HG03460 (cell line): ENCODE measurements around the gene FNIP1.
"Not testable (repeated sequence)": the region's sequence is repeated elsewhere in the genome, so short reads cannot be mapped to it uniquely, and the experiment has no call there.

ENCODE experiments used
- ATAC-seq: cut with Tn5 transposase; IDR thresholded peaks from one replicate; pipeline ENCODE4 v1.9.1; 2021; ENCODE audit not compliant: unreplicated experiment

Gene FNIP1

DNA sequence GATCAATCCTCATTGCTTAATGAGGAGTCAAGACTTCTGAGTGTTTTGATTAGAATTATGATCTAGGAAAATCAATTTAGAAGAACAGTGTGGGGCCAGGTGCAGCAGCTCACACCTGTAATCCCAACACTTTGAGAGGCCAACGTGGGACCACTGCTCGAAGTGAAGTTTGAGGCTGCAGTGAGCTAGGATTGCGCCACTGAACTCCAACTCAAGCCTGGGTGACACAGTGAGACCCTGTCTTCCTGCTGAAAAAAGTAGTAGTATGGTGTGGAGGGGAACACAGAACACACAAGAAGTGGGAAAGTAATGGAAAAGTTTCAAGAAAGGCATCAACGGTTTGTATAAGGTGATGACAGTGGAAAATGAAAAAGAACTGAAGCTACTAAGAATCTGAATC is 9.1 kb downstream of the FNIP1 start:
- no peak for ATAC-seq

DNA sequence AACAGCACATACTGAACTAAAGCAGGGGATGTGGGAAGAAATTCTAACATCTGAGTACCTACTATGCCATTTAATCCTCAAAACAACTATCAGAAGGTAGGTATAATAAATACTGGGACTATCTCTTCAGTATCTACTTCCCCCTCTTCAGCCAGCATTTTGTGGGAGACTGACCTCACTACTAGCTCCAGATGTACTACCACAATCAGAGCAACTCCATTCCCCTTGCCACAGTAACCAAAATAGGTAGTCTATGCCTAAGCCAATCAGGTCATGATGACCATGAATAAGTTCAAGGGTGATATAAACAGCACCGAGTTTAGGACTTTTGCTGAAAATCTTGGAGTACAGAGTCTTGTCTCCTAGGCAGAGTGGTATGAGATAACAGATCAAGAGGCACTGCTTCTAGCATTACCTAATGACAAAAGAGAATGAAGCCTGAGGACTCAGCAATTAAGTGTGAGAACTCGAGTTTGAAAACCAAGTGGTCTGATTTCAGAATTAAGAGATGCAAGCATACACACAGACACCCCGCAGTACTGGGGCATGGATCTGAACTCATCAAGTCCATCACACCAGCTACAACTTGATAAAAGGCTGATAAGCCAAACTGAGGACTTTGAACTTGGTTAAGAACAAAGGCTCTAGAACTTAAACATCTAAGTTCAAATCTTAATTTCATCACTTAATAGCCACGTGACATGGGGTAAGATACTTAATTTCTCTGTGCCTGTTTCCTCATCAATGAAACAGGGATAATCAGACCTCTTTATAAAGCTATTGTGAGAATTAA is 9.7 kb downstream of the FNIP1 start:
- no peak for ATAC-seq

DNA sequence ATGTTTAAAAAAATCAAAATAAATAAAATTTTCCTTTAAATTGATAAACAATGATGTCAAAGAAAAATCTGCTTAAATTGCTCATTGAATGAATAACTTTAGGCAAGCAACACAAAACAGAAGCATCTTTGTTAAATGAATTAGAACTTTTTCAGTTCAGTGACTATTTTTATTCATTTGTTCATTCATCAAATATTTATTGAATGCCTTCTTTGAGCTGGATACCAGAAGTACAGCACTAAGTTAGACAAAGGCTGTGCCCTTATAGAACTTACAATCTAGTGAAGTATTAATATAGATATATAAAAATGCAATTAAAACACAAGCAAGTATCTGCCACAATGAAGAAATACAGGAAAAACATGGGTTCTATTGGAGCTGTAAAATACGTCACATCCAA is 10.8 kb downstream of the FNIP1 start:
- no peak for ATAC-seq

DNA sequence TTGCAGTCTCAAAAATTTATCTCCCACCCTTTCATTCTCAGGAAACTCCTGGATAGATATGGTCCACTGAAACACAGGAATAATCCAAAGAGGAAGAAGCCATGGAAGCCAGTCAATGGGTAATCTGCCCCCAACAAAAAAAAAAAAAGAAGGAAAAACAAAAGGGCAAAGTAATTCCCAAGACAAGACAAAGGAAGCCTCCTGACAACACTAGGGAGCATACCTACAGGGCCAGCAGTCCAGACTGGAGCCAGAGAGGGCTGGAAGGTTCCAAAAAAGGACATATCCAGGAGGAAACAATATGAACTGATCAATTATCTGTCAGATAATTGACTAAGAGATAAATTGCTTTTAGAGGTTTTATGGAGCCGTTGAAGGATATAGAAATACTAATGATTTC is 12.9 kb downstream of the FNIP1 start:
- ATAC-seq = no peak

DNA sequence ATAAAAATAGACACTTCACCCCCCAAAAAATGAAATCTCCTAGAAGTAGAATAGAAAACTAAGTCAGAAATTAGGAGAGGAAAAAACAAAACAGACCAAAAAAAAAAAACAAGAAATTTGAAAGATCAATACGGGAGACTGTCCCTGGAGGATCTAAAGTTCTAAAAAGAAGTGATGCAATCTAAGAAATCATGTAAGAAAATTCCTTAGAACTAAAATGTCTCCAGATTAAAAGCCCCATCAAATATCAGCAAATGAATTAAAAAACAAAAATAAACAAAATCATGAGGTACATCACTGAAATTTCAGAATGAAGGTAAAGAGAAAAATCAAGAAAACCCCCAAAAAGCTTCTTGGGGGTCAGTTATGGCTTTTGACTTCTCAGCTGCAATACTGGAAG is 13.5 kb downstream of the FNIP1 start:
- ATAC-seq = no peak

DNA sequence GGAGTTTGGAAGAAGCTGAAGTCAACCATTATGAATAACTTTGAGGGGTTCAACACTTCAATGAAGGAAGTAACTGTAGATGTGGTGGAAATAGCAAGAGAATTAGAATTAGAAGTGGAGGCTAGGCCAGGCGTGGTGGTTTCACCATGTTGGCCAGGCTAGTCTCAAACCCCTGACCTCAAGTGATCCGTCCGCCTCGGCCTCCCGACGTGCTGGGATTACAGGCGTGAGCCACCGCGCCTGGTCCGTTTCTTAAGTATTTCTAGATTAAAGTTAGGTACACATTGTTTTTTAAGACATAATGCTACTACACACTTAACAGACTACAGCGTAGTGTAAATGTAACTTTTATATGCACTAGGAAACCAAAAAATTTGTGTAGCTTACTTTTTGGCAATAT is 14.1 kb downstream of the FNIP1 start:
- ATAC-seq = no peak

DNA sequence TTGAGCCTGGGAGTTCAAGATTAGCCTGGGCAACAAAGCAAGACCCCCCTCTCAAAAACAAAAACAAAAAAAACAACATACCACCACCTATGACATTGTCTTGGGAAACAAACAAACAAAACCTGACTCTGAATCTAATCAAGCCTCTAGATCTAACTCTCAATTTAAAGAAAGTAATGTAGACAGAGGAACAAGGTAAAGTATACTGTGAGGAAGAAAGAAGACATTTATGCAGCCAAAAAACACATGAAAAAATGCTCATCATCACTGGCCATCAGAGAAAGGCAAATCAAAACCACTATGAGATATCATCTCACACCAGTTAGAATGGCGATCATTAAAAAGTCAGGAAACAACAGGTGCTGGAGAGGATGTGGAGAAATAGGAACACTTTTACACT is 18.7 kb downstream of the FNIP1 start:
- ATAC-seq = not testable (repeated sequence)

DNA sequence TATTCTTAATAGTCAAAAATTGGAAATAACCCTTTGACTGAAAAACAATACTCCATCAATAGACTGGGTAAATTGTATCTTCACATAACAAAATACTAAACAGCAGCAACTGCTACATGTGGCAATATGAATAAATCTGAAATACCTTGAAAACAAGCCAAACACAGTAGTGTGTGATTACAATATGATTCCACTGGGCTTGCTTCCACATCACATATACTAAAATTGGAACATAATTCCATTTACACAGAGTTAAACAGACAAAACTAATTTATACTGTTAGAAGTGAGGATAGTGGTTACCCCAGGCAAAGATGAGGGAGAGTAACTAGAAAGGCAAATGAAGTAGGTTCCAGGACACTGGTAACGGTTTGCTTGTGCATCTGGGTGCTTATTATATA is 20.4 kb downstream of the FNIP1 start:
- ATAC-seq = no peak

DNA sequence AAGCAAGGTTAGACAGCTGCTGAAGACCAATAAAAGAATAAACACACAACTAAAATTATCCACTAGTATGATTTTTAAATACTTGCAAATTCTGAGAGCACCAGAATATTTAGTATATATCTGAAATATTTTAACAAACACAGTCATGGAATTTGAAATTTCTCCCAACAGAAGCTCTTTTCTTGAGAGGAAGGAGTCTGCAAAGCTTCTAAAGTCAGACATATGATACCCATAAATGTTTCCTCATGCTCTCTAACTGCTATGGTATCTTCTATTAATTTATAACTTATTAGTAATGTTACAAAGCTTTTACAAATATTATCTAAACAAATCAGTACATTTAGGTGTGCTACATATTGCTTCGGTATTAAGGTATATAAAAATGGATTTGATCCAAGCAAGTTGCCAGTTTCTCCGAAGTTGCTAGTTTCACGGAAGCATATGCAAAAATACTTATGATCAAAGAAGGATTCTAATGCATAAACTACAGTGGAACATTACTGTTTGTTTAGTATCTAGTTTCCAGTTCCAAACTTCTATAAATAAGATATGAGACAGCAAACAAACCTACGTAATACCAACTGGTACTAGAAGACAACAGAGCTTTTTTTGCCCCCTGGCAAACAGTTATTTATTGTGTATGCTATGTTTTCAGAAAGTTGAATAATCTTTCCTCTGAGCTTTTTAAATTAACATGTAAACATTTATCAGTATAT is 22.0 kb downstream of the FNIP1 start:
- ATAC-seq = no peak

DNA sequence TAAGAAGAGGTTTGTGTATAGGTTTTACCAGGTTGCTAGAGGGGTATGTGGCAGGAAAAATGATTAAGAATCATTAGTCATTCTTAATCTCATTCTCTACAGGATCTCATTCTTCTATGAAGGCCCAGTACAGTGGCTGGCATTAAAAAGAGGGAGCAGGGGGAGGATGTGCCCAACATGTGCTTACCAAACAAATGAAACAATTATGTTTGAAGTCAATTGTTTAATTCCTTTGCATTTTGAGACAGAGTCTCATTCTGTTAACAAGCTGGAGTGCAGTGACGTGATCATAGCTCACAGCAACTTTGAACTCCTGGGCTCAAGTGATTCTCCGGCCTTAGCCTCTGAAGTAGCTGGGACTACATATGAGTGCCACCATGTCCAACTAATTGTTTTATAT is 23.0 kb downstream of the FNIP1 start:
- no peak for ATAC-seq

DNA sequence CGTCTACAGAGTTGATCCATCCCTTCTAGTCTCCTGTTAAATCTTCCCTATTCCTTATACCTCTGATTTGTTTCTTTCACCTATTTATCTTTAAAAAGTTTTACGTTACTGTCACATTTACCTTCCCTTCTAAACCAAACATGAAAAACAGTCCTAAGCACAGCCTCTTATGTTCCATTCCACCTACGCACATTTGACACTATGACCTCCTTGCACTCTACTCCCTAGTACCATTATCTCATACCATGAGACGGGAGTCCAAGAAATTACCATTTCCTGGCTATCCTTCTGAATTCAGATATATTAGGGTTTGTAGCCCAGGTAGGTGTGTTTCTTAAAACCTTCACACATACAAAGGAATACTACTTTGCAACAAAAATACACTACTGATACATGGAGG is 25.1 kb downstream of the FNIP1 start:
- ATAC-seq = no peak

DNA sequence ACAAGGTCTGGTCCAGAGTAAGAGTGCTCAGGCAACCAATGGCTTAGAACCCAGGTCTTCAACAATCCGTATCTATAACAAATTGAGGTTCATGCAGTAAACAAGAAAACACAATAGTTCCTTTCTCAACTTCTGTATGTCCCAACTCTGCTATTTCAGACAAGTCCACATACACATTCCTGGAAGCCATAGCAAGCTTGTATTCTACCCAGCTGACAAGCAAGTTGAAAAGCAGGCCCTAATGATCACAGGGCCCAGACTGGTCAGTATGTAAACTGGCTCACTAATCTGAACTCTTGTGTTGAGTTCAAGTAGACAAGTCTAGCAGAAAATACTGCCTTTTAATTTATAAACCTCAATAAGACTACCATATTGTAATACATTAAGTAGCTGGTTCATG is 26.9 kb downstream of the FNIP1 start:
- no peak for ATAC-seq

DNA sequence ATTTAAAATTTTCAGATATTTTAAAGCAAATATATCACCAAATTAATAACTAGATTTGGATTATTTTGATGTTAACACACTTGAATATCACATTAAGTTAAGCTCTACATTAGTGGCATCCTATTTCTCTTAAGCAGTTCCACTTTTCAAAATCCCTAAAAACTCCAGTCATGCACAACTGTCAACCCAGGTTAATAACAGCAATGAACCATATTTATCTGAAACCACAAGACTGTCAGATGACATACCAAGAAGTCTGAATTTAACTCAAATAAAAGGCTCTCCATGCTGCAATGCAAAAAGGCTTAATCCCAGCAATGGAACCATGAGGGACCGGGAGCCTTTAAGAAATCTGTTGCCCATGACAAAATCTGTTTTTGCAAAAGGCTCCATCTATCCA is 27.5 kb downstream of the FNIP1 start:
- ATAC-seq = no peak

DNA sequence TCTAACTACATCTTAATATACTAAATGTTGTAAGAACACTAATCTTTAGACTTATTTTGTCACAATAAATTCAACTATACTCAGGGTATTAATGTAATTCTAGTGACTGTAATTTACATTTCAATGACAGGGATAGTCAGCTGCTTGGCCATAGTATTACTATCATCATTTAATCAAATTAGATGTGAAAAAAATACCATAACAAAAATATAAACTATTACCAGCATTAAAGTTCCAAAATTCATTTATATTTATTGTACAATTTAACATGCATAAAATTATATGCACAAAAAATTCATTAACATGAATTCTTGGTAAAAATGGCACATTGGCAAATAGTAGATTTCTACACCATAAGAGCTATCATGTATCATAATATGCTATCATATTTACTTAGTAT is 28.9 kb downstream of the FNIP1 start:
- no peak for ATAC-seq

DNA sequence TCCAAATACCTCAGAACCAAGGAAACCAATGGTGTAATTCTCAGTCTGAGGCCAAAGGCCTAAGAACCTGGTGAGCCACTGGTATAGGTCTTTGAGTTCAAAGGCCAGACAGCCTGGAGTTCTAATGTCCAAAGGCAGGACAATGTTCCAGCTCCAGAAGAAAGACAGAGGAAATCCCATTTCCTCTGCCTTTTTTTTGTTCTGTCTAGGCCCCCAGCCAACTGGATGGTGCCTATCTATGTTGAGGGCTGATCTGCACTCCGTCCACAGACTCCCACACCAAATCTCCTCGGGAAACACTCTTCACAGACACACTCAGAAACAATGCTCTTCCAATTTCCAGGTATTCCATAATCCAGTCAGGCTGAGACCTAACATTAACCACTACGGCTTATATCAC is 30.1 kb downstream of the FNIP1 start:
- no peak for ATAC-seq

DNA sequence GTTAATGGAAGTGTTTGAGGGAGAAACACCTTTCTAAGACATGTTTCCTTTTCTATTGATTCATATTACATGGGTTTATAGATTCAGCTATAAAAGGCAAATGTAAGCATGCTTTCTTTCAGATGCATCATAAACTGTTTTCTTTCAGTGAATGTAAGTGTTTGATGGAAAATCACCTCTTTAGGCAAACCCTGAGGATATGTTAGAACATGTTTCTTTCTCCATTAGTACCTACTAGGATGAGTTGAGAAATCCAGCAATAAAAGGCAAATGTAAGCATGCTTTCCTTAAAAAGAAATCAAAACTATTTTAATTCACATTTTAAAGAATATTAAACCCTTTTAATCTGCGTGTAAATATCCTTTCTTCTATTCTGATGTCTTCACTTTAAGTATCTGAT is 31.6 kb downstream of the FNIP1 start:
- no peak for ATAC-seq

DNA sequence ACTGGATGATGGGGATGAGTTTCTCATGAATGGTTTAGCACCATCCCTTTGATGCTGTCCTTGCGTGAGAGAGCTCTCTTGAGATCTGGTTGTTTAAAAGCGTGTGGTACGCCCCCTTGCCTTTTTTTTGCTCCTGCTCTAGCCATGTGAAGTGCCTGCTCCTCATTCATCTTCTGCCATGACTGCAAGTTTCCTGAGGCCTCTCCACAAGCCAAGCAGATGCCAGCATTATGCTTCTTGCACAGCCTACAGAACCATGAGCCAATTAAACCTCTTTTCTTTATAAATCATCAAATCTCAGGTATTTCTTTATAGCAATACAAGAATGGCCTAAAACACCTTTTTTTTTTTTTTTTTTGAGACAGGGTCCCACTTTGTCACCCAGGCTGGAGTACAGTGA is 32.8 kb downstream of the FNIP1 start:
- ATAC-seq = no peak

DNA sequence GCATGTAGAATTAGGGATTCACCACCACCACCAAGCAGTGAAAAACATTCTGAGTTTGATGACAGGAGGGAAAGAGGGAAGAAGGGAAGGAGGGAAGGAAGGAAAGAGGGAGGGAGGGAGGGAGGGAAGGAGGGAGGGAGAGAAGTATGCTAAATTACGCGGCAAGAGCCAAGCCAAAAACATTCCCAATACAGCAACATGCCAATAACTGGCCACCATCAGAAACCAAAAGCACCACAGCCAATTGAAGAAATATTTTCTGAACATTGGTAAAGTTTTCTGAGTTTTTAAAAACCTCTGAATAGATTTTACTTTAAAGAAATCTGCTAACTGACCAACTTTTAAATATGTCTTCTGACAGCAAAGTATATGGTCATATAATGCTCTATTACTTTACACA is 36.0 kb downstream of the FNIP1 start:
- no peak for ATAC-seq

DNA sequence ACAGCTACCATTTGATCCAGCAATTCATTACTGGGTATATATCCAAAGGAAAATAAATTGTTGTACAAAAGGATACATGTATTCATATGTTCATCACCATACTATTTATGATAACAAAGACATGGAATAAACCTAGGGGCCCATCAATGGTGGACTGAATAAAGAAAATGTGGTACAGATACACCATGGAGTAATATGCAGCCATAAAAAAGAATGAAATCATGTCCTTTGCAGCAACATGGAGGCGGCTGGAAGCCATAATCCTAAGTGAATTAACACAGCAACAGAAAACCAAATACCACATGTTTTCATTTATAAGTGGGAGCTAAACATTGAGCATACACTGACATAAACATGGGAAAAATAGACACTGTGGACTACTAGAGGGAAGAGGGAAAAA is 37.1 kb downstream of the FNIP1 start:
- ATAC-seq = no peak

DNA sequence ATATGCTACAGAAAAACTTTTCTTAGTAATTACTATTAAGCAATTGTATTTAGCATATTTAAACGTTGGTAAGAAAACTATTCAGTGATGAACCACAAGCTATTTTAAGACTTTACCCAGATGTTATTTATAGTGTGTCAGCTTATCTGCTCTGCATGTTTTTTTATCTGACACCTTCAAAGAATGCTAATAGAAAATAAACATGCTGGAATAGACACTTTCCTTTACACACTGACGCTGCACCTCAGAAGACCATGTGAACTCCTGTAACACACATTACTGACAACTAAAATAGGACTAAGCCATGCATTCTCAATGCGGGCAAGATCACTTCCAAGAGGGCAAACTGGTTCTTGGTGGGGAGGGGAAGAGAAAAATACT is 38.3 kb downstream of the FNIP1 start:
- ATAC-seq = no peak

DNA sequence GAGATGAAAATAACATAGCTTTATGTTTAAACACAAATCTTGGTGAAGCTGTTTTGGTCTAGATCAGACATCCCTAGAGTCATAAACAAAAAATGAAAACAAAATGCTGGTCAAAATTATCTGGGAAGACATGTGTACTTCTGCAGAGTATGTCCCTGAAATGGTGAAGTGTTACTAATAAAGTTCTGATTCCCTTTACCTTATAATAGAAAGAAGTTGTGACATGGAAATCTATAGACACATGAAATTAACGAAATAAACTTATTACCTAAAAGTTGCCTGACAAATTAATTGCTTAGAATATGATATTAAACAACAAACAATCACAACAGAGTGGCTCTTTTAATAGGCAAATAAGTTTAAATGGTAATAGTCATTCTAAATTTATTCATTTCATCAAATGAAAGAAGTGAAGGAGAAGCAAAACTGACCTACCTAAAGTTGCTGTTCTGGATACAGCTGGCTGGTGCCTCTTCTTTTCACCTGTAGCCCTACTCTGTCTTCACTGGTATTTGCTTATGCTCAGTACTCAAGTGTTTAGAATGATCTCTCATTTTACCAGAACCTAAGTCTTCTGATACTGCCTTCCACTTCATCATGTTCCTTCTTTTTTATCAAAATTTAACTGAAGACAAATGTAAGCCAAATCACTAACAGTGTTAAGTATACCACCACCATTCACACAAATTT is 38.8 kb downstream of the FNIP1 start:
- no peak for ATAC-seq

DNA sequence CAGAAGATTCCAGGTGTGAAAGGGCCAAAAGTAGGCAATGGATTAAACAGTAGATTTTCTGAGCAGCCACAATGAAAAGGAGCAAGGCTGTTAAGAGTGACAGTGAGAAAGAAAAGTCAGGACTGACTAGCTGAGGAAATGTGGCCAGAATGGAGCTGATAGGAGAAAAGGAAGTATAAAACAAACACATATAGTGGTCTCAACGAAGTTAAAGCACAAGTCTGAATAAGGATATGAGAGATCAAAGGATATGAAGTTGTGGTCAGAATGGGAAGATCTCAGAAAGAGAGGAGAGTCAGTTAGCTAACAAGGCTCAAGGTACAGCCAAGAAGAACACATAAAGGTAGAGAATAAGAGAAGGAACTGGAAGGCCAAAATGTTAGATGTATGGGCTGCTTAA is 39.9 kb downstream of the FNIP1 start:
- no peak for ATAC-seq
